Activated T-helper 1 cell treated with anti-CD3 and anti-CD28 coated beads, Interleukin-12 subunit alpha, Interleukin-12 subunit beta, Interleukin-2, Interleukin-4 antibody, amounts not matched to agents 30 ng/mL and 10 ng/mL and 1 ng/mL, durations not matched to agents 14 hours and 24 hours and 36 hours (primary cell): ENCODE measurements around the gene FBN1. TPM values are rescaled to one million over a fixed set of nuclear protein-coding genes. Genes with fewer than 3 reads are reported as not detected.

Experiments used
- DNase-seq: peaks from one replicate; pipeline ENCODE4 v3.0.0; 2021; ENCODE audit warnings: low spot score
- H3K27ac Mint-ChIP-seq: one replicate; pipeline ENCODE4 v1.8.0; 2021; ENCODE audit warnings: mild to moderate bottlenecking, mixed read lengths
- H3K27me3 Mint-ChIP-seq: one replicate; pipeline ENCODE4 v1.8.0; 2022; ENCODE audit warnings: mild to moderate bottlenecking, moderate library complexity, mixed read lengths; ENCODE audit not compliant: insufficient read depth
- H3K36me3 Mint-ChIP-seq: one replicate; pipeline ENCODE4 v1.8.0; 2021; ENCODE audit warnings: low read depth, mixed read lengths
- H3K4me1 Mint-ChIP-seq: one replicate; pipeline ENCODE4 v1.8.0; 2021; ENCODE audit warnings: low read depth, mixed read lengths
- H3K4me3 Mint-ChIP-seq: one replicate; pipeline ENCODE4 v1.8.0; 2021; ENCODE audit warnings: mild to moderate bottlenecking, moderate library complexity, mixed read lengths
- H3K9me3 Mint-ChIP-seq: one replicate; pipeline ENCODE4 v1.8.0; 2021; ENCODE audit warnings: mixed read lengths
- intact Hi-C: fragments of 100-400 bp; cut with micrococcal nuclease; formaldehyde crosslinking; loops from one replicate; pipeline ENCODE4 v1.15.1; 2024
- total RNA-seq: library from RNA; stranded (reverse); gene quantifications from 2 replicates; pipeline ENCODE4 v1.2.3, GENCODE V29; 2022

The FBN1 gene
- 0.47 and 0.61 TPM in 2 replicates for total RNA-seq

GRCh38 chr15:48645558-48646330 is at the start of gene FBN1:
Gene FBN1, minus strand, starts transcription at chr15:48645709. Its CDS starts 940 bp downstream, at chr15:48644769.
- H3K36me3 Mint-ChIP-seq = no peaks in the 10 kb centered on the region
- DNase-seq = peak; percentile 5
- H3K27ac Mint-ChIP-seq = no peak within 1 kb of the TSS
- H3K4me3 Mint-ChIP-seq = peak within 1 kb of the TSS; percentile 75
- H3K9me3 Mint-ChIP-seq = no peaks in the 10 kb centered on the region
- H3K4me1 Mint-ChIP-seq = peaks cover 5% of the 10 kb centered on the region
- peaks cover 60% of the 10 kb centered on the region for H3K27me3 Mint-ChIP-seq
- intact Hi-C loops = no loop called here

DNA sequence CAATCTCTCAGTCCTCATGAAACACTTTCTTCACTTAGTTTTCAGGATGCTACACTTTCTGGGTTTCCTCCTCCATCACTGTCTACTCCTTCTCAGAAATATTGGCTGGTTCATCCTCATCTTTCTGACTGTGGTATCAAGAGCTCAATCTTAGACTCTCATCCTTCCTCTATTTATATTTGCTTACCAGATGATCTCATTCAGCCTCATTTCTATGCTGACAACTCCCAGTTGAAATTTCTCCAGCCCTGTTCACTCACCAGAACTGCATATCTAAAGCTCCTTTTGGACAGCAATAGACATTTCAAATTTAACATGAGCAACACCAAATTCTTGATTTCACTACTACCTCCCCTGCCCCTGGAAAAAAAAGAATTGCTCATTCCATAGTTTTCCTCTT is 48.0 kb upstream of the FBN1 start:
- H3K4me1 Mint-ChIP-seq = no peaks in the 10 kb centered on the region
- H3K36me3 Mint-ChIP-seq = no peaks in the 10 kb centered on the region
- no peaks in the 10 kb centered on the region for H3K27me3 Mint-ChIP-seq
- no peak overlapping the region for H3K4me3 Mint-ChIP-seq
- no peak overlapping the region for H3K27ac Mint-ChIP-seq
- DNase-seq = no peak
- intact Hi-C loops = no loop called here
- no peaks in the 10 kb centered on the region for H3K9me3 Mint-ChIP-seq

DNA sequence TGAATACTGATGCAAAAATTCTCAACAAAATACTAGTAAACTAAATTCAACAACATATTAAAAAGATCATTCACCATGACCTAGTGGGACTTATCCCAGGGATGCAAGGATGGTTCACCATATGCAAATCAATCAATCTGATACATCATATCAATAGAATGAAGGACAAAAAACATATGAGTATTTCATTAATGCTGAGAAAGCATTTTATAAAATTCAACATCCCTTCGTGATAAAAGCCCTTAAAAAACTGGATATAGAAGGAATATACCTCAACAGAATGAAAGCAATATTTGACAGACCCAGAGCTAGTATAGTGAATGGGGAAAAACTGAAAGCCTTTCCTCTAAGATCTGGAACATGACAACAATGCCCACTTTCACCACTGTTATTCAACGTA is 43.0 kb upstream of the FBN1 start:
- intact Hi-C loops = no loop called here
- Mint-ChIP-seq H3K9me3 (peaks cover 2% of the 10 kb centered on the region), H3K27ac (no peak overlapping the region), H3K36me3 (no peaks in the 10 kb centered on the region), H3K4me3 (no peak overlapping the region), H3K27me3 (no peaks in the 10 kb centered on the region), H3K4me1 (no peaks in the 10 kb centered on the region)
- DNase-seq = no peak

DNA sequence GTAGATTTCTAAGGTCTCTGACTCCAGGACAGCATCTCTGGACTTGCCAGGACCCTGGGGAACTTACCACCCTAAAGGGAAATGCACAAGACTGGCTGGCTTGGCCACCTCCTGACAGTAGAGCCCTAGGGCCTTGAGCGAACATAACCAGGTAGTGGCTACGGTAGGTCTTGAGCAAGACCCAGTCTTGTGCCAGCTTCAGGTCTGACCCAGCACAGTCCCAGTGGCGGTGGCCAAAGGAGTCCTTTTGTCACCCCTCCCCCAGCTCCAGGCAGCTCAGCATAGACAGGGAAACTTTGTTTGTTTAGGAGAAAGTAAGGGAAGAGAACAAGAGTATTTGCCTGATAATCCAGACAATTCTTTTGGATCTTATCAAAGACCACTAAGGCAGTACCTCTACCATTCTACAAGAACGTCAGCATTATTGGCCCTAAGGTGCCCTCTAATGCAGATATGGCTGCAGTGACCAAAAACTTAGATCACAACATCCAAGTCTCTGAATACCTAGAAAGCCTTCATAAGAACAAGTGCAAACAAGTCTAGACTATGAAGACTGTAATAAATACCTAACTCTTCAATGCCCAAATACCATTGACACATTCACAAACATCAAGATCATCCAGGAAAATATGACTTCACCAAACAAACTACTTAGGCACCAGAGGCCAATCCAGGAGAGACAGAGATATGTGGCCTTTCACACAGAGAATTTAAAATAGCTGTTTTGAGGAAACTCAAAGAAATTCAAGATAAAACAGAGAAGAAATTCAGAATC is 38.7 kb upstream of the FBN1 start:
- Mint-ChIP-seq H3K4me1 (no peaks in the 10 kb centered on the region), H3K27me3 (peaks cover 2% of the 10 kb centered on the region), H3K36me3 (no peaks in the 10 kb centered on the region), H3K27ac (no peak overlapping the region), H3K4me3 (no peak overlapping the region), H3K9me3 (peaks cover 2% of the 10 kb centered on the region)
- intact Hi-C loops = no loop called here
- no peak for DNase-seq

DNA sequence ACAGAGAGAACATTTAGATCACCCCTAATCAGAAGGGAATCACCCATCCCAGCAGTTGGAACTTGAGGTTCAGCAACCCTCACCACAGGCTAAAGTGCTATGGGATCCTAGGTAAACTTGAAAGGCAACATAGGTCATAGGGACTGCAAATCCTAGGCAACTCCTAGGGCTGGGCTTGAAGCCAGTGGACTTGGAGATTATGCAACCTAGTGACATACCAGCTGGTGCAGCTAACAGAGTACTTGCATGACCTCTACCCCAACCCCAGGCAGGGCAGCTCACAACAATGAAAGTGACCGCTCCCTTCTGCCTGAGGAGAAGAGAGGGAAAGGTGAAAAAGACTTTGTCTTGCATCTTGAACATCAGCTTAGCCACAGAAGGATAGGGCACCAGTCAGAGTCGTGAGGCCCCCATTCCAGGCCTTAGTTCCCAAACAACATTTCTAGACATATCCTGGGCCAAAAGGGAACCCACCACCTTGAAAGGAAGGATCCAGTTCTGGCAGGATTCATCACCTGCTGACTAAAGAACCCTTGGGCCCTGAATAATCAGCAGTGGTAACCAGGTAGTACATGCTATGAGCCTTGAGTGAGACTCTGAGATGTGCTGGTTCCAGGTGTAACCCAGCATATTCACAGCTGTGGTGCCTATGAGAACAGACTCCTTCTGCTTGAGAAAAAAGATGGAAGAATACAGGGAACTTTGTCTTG is 37.6 kb upstream of the FBN1 start:
- Mint-ChIP-seq H3K27me3 (peaks cover 2% of the 10 kb centered on the region), H3K4me3 (no peak overlapping the region), H3K27ac (no peak overlapping the region), H3K4me1 (no peaks in the 10 kb centered on the region), H3K9me3 (peaks cover under 1% of the 10 kb centered on the region), H3K36me3 (no peaks in the 10 kb centered on the region)
- intact Hi-C loops = no loop called here
- no peak for DNase-seq

DNA sequence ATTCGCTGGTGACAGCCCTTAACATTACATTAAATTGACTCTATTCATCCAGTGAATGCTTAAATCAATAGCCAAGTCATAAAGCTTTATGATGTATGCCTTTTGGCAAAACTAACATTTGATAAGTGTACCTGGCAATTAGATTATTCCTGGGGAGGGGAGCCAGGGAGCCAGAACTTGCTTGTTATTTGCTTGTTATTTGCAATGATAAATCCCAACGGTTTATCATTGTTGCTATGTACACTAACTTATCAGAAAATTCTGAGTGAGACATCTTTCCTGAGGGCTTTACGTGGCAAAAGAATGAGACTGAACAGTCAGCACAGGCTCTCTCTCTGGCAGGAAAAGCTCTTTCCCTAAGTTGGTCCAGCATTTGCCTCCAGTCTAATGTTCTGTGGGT is 35.8 kb upstream of the FBN1 start:
- Mint-ChIP-seq H3K27me3 (peaks cover 2% of the 10 kb centered on the region), H3K4me3 (no peak overlapping the region), H3K27ac (no peak overlapping the region), H3K36me3 (no peaks in the 10 kb centered on the region), H3K4me1 (no peaks in the 10 kb centered on the region), H3K9me3 (no peaks in the 10 kb centered on the region)
- intact Hi-C loops = no loop called here
- DNase-seq = no peak

GRCh38 chr15:48680841-48681240 is 35.3 kb upstream of the FBN1 start:
- H3K27ac Mint-ChIP-seq = no peak overlapping the region
- no peaks in the 10 kb centered on the region for H3K9me3 Mint-ChIP-seq
- H3K4me3 Mint-ChIP-seq = no peak overlapping the region
- intact Hi-C loops = no loop called here
- DNase-seq = no peak
- no peaks in the 10 kb centered on the region for H3K4me1 Mint-ChIP-seq
- H3K36me3 Mint-ChIP-seq = no peaks in the 10 kb centered on the region
- peaks cover 2% of the 10 kb centered on the region for H3K27me3 Mint-ChIP-seq

DNA sequence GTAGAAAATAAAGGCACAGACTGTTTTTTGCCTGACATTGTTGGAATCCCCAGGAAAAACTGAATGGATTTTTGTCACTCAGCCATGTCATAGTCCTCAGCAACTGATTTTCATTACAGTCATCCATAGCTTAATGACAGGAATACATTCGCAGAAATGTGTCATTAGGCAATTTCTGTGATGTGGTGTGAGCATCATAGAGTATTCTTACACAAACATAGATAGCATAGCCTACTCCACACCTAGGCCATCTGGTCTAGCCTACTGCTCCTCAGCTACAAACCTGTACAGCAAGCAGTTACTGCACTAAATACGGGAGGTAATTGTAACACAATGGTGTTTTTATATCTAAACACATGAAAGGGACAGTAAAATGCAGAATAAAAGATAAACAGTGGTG is 34.4 kb upstream of the FBN1 start:
- Mint-ChIP-seq H3K9me3 (no peaks in the 10 kb centered on the region), H3K27ac (no peak overlapping the region), H3K27me3 (peaks cover 2% of the 10 kb centered on the region), H3K4me1 (no peaks in the 10 kb centered on the region), H3K36me3 (no peaks in the 10 kb centered on the region), H3K4me3 (no peak overlapping the region)
- intact Hi-C loops = no loop called here
- DNase-seq = no peak

DNA sequence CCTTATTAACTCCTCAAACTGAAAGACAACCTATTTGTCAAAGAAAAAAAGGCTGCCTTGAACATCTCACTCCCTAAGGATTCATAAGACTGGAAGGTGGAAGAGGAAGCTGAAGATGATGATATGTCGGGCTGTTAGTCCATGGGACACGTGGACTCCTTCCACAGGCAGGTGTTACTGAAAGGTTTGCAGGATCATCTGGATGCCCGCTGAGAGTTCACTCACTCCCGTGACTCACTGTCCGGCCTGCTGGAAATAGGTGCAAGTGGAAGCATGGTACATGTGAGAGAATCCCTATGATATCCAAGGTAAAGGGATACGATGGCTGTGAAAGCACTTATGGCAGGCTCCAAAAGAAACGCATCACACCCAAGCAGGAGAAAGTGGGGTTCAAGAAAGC is 33.3 kb upstream of the FBN1 start:
- Mint-ChIP-seq H3K27ac (no peak overlapping the region), H3K9me3 (no peaks in the 10 kb centered on the region), H3K36me3 (no peaks in the 10 kb centered on the region), H3K27me3 (peaks cover 2% of the 10 kb centered on the region), H3K4me1 (no peaks in the 10 kb centered on the region), H3K4me3 (no peak overlapping the region)
- no peak for DNase-seq
- intact Hi-C loops = no loop called here

DNA sequence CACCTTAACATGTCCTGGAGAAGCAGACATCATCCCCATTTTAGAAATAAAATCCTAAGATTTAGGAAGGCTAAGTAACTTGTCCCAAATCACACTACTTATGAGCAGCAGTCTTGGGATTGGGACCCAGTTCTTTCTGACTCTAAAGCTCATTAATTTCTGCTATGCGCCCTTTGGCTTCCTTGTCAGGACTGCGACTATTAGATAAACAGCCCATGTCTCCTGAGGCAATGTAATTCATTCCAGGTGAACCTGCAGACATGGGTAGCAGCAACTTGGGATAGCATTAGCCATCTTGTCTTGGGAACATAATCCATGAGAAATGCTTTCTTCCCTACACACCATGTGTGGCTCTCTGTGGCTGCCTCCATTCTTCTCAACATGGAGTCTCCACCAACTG is 32.3 kb upstream of the FBN1 start:
- intact Hi-C loops = no loop called here
- H3K27me3 Mint-ChIP-seq = peaks cover 4% of the 10 kb centered on the region
- no peaks in the 10 kb centered on the region for H3K4me1 Mint-ChIP-seq
- no peaks in the 10 kb centered on the region for H3K9me3 Mint-ChIP-seq
- no peaks in the 10 kb centered on the region for H3K36me3 Mint-ChIP-seq
- no peak overlapping the region for H3K27ac Mint-ChIP-seq
- DNase-seq = no peak
- H3K4me3 Mint-ChIP-seq = no peak overlapping the region

- intact Hi-C loops = no loop called here
These were observed 29.9 kb upstream of the FBN1 start for GRCh38 chr15:48675436-48675835.

GRCh38 chr15:48674876-48675275 is 29.4 kb upstream of the FBN1 start:
- Mint-ChIP-seq H3K36me3 (no peaks in the 10 kb centered on the region), H3K4me3 (no peak overlapping the region), H3K27ac (no peak overlapping the region), H3K9me3 (no peaks in the 10 kb centered on the region), H3K27me3 (peaks cover 2% of the 10 kb centered on the region), H3K4me1 (no peaks in the 10 kb centered on the region)
- DNase-seq = no peak
- intact Hi-C loops = no loop called here

More at GRCh38 chr15:48675436-48675835, 29.9 kb upstream of the FBN1 start:
- Mint-ChIP-seq H3K27ac (no peak overlapping the region), H3K4me3 (no peak overlapping the region), H3K4me1 (no peaks in the 10 kb centered on the region), H3K36me3 (no peaks in the 10 kb centered on the region), H3K9me3 (no peaks in the 10 kb centered on the region), H3K27me3 (peaks cover 2% of the 10 kb centered on the region)
- no peak for DNase-seq

GRCh38 chr15:48672206-48672605 is 26.7 kb upstream of the FBN1 start:
- H3K4me1 Mint-ChIP-seq = no peaks in the 10 kb centered on the region
- H3K27me3 Mint-ChIP-seq = peaks cover 2% of the 10 kb centered on the region
- H3K9me3 Mint-ChIP-seq = no peaks in the 10 kb centered on the region
- intact Hi-C loops = no loop called here
- H3K27ac Mint-ChIP-seq = no peak overlapping the region
- H3K4me3 Mint-ChIP-seq = no peak overlapping the region
- H3K36me3 Mint-ChIP-seq = no peaks in the 10 kb centered on the region
- DNase-seq = no peak
